ENCODE results near the gene RHOXF2.
"Not testable (repeated sequence)": the region's sequence is repeated elsewhere in the genome, so short reads cannot be mapped to it uniquely, and the experiment has no call there.

RHOXF2 gene

GRCh38 chrX:120158313-120158712 lies at the start of gene RHOXF2:
Gene RHOXF2 (plus strand): TSS chrX:120158613. CDS start chrX:120158751, 138 bp downstream.
- DNase-seq (ENCODE audit: low read depth in 2 of 2), result not testable (repeated sequence)

GRCh38 chrX:120109378-120109777 lies 49.0 kb upstream of the RHOXF2 start:
- DNase-seq (ENCODE audit: low read depth in 2 of 2), result no peak

- no peak for DNase-seq (ENCODE audit: low read depth in 2 of 2)
Measured at GRCh38 chrX:120111611-120112010, 46.8 kb upstream of the RHOXF2 start.

GRCh38 chrX:120115438-120115963 lies 42.9 kb upstream of the RHOXF2 start, which contains the start of gene RHOXF1:
Gene RHOXF1 (minus strand): TSS chrX:120115913. CDS start chrX:120115862, 51 bp downstream.
- no peak for DNase-seq (ENCODE audit: low read depth in 2 of 2)

- no peak for DNase-seq (ENCODE audit: low read depth in 2 of 2)
Measured at GRCh38 chrX:120120223-120120622, 38.2 kb upstream of the RHOXF2 start.

- no peak for DNase-seq (ENCODE audit: low read depth in 2 of 2)
Measured at GRCh38 chrX:120125444-120125843, 33.0 kb upstream of the RHOXF2 start.

GRCh38 chrX:120128306-120128846 lies 30.0 kb upstream of the RHOXF2 start:
- not testable (repeated sequence) for DNase-seq (ENCODE audit: low read depth in 2 of 2)

- DNase-seq (ENCODE audit: low read depth in 2 of 2), result no peak
Measured at GRCh38 chrX:120136128-120136527, 22.3 kb upstream of the RHOXF2 start.

- no peak for DNase-seq (ENCODE audit: low read depth in 2 of 2)
Measured at GRCh38 chrX:120136840-120137239, 21.6 kb upstream of the RHOXF2 start.

- DNase-seq (ENCODE audit: low read depth in 2 of 2), result no peak
Measured at GRCh38 chrX:120137439-120137838, 21.0 kb upstream of the RHOXF2 start.

GRCh38 chrX:120140293-120140981 lies 18.0 kb upstream of the RHOXF2 start:
- no peak for DNase-seq (ENCODE audit: low read depth in 2 of 2)

GRCh38 chrX:120144178-120144844 lies 14.1 kb upstream of the RHOXF2 start:
- no peak for DNase-seq (ENCODE audit: low read depth in 2 of 2)

GRCh38 chrX:120145295-120145925 lies 13.0 kb upstream of the RHOXF2 start:
- no peak for DNase-seq (ENCODE audit: low read depth in 2 of 2)

GRCh38 chrX:120146323-120146722 lies 12.1 kb upstream of the RHOXF2 start:
- DNase-seq (ENCODE audit: low read depth in 2 of 2), result not testable (repeated sequence)

GRCh38 chrX:120147537-120147936 lies 10.9 kb upstream of the RHOXF2 start:
- no peak for DNase-seq (ENCODE audit: low read depth in 2 of 2)

- DNase-seq (ENCODE audit: low read depth in 2 of 2), result not testable (repeated sequence)
Measured at GRCh38 chrX:120150109-120150744, 8.2 kb upstream of the RHOXF2 start.

- not testable (repeated sequence) for DNase-seq (ENCODE audit: low read depth in 2 of 2)
Measured at GRCh38 chrX:120159086-120159485, 673 bp downstream of the RHOXF2 start.

- DNase-seq (ENCODE audit: low read depth in 2 of 2), result not testable (repeated sequence)
Measured at GRCh38 chrX:120193254-120193653, 34.8 kb downstream of the RHOXF2 start.

- not testable (repeated sequence) for DNase-seq (ENCODE audit: low read depth in 2 of 2)
Measured at GRCh38 chrX:120193720-120194119, 35.3 kb downstream of the RHOXF2 start.

GRCh38 chrX:120195786-120196185 lies 37.4 kb downstream of the RHOXF2 start:
- DNase-seq (ENCODE audit: low read depth in 2 of 2), result not testable (repeated sequence)

GRCh38 chrX:120196626-120197283 lies 38.3 kb downstream of the RHOXF2 start:
- not testable (repeated sequence) for DNase-seq (ENCODE audit: low read depth in 2 of 2)

Data from stimulated activated CD8-positive, alpha-beta memory T cell treated with anti-CD3 and anti-CD28 coated beads, Interleukin-7, amount 100 ng/mL, for 1 hour (primary cell).